T-helper 1 cell treated with Interleukin-12 subunit alpha and Interleukin-12 subunit beta and Interleukin-4 antibody, amounts not matched to agents 30 μg/mL and 1 μg/mL, for 36 hours (primary cell): Measurements from ENCODE around the gene ZNF823.
"Not testable (repeated sequence)": the region's sequence is repeated elsewhere in the genome, so short reads cannot be mapped to it uniquely, and the experiment has no call there.

Experiments
- H3K27ac Mint-ChIP-seq: one replicate; pipeline ENCODE4 v1.8.0; 2021; ENCODE audit warnings: mild to moderate bottlenecking, mixed read lengths
- H3K27me3 Mint-ChIP-seq: one replicate; pipeline ENCODE4 v1.8.0; 2021; ENCODE audit warnings: low read depth, mixed read lengths
- H3K36me3 Mint-ChIP-seq: one replicate; pipeline ENCODE4 v1.8.0; 2021; ENCODE audit warnings: low read depth, mixed read lengths
- H3K4me1 Mint-ChIP-seq: one replicate; pipeline ENCODE4 v1.8.0; 2021; ENCODE audit warnings: low read depth, mixed read lengths
- H3K4me3 Mint-ChIP-seq: one replicate; pipeline ENCODE4 v1.8.0; 2021; ENCODE audit warnings: mild to moderate bottlenecking, moderate library complexity, mixed read lengths
- H3K9me3 Mint-ChIP-seq: one replicate; pipeline ENCODE4 v1.8.0; 2021; ENCODE audit warnings: mixed read lengths

Gene ZNF823

DNA sequence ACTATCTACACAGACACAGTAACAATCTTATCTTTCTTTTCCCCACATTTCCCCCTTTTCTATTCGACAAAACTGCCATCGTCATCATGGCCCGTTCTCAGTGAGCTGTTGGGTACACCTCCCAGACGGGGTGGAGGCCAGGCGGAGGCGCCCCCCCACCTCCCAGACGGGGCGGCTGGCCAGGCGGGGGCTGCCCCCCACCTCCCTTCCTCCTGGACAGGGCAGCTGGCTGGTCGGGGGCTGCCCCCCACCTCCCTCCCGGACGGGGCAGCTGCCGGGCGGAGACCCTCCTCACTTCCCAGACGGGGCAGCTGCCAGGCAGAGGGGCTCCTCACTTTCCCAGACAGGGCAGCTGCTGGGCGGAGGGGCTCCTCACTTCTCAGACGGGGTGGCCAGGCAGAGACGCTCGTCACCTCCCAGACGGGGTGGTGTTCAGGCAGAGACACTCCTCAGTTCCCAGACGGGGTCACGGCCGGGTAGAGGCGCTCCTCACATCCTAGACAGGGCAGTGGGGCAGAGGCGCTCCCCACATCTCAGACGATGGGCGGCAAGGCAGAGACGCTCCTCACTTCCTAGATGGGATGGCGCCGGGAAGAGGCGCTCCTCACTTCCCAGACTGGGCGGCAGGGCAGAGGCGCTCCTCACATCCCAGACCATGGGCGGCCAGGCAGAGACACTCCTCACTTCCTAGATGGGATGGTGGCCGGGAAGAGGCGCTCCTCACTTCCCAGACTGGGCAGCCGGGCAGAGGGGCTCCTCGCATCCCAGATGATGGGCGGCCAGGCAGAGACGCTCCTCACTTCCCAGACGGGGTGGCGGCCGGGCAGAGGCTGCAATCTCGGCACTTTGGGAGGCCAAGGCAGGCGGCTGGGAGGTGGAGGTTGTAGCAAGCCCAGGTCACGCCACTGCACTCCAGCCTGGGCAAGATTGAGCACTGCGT is 61.8 kb downstream of the ZNF823 start:
- peaks cover 44% of the 10 kb centered on the region for H3K9me3 Mint-ChIP-seq
- not testable (repeated sequence) for H3K36me3 Mint-ChIP-seq, H3K4me1 Mint-ChIP-seq, H3K27ac Mint-ChIP-seq, H3K4me3 Mint-ChIP-seq, H3K27me3 Mint-ChIP-seq

- no peak overlapping the region for H3K27ac Mint-ChIP-seq
- peaks cover 3% of the 10 kb centered on the region for H3K36me3 Mint-ChIP-seq
- no peaks in the 10 kb centered on the region for H3K27me3 Mint-ChIP-seq
- H3K4me1 Mint-ChIP-seq: no peaks in the 10 kb centered on the region
- no peak overlapping the region for H3K4me3 Mint-ChIP-seq
- H3K9me3 Mint-ChIP-seq: peaks cover 37% of the 10 kb centered on the region
Measured at GRCh38 chr19:11675569-11675968, 63.2 kb downstream of the ZNF823 start.

GRCh38 chr19:11674067-11674492 is 64.7 kb downstream of the ZNF823 start:
- Mint-ChIP-seq H3K4me1 (no peaks in the 10 kb centered on the region), H3K36me3 (no peaks in the 10 kb centered on the region), H3K4me3 (no peak overlapping the region), H3K9me3 (peaks cover 38% of the 10 kb centered on the region), H3K27ac (no peak overlapping the region), H3K27me3 (no peaks in the 10 kb centered on the region)

- H3K9me3 Mint-ChIP-seq: peaks cover 35% of the 10 kb centered on the region
- H3K4me3 Mint-ChIP-seq: no peak overlapping the region
- H3K4me1 Mint-ChIP-seq: no peaks in the 10 kb centered on the region
- H3K27me3 Mint-ChIP-seq: no peaks in the 10 kb centered on the region
- H3K36me3 Mint-ChIP-seq: no peaks in the 10 kb centered on the region
- H3K27ac Mint-ChIP-seq: no peak overlapping the region
Measured at GRCh38 chr19:11673608-11674041, 65.1 kb downstream of the ZNF823 start.
